ENCODE data around the gene MORN2.

Gene MORN2

GRCh38 chr2:38876407-38876806 is 631 bp downstream of the MORN2 start:
- Histone ChIP-seq H3K4ac (ENCODE audit: low read length) (no peak overlapping the region), H2AK5ac (ENCODE audit: low read depth, low read length) (no peak overlapping the region), H3K27me3 (ENCODE audit: control insufficient read depth in 3 of 3, insufficient read depth in 3 of 3, low read depth in 1 of 3, low read length in 3 of 3) (no peaks in the 10 kb centered on the region), H3K36me3 (replicated peaks in 1 of 2; ENCODE audit: control insufficient read depth in 2 of 2, insufficient read depth in 2 of 2, low read length in 2 of 2) (peaks cover 0 to 8% of the 10 kb centered on the region in 2 donors), H4K91ac (ENCODE audit: low read depth, low read length, poor library complexity) (no peak overlapping the region), H2BK15ac (ENCODE audit: low read length) (no peak overlapping the region), H3K4me1 (ENCODE audit: control insufficient read depth in 2 of 2, insufficient read depth in 1 of 2, low read depth in 1 of 2, low read length in 2 of 2) (peaks cover 0 to 4% of the 10 kb centered on the region in 2 donors), H2BK120ac (ENCODE audit: low read depth, low read length) (no peak overlapping the region), H3K9ac (ENCODE audit: low read depth, low read length, poor library complexity) (no peak overlapping the region), H2AFZ (ENCODE audit: low read length) (peak overlapping the region; percentile 98), H3K14ac (ENCODE audit: low read length) (no peak overlapping the region), H3K18ac (ENCODE audit: low read length) (no peak overlapping the region), H4K8ac (ENCODE audit: low read depth, low read length) (no peak overlapping the region), H3K9me3 (replicated peaks in 1 of 2; ENCODE audit: control insufficient read depth in 2 of 2, insufficient read depth in 1 of 2, low read depth in 1 of 2, low read length in 2 of 2) (peaks cover 0 to 8% of the 10 kb centered on the region in 2 donors), H3K4me2 (ENCODE audit: insufficient read depth, low read length, poor library complexity, severe bottlenecking) (peak overlapping the region; percentile 95), H3K4me3 (ENCODE audit: low read length in 2 of 2) (peak overlapping the region; percentile 96 to 98), H2BK12ac (ENCODE audit: low read length) (no peak overlapping the region), H2BK5ac (ENCODE audit: low read length) (peak overlapping the region; percentile 55), H3K79me1 (ENCODE audit: low read depth, low read length) (peaks cover 5% of the 10 kb centered on the region), H3K27ac (replicated peaks; ENCODE audit: low read length) (no peak overlapping the region), H3K23ac (ENCODE audit: low read depth, low read length, poor library complexity) (no peak overlapping the region)
- WGBS, 2 donors (ENCODE audit: extremely low coverage in 2 of 2, insufficient read length in 2 of 2, insufficient replicate concordance in 1 of 2), result no CpG with 5 or more reads among the region's 10 CpGs
- DNase-seq (ENCODE audit: low spot score), result no peak

GRCh38 chr2:38886063-38886462 is 10.3 kb downstream of the MORN2 start:
- Histone ChIP-seq H2AFZ (ENCODE audit: low read length) (no peak overlapping the region), H3K9ac (ENCODE audit: low read depth, low read length, poor library complexity) (no peak overlapping the region), H2BK5ac (ENCODE audit: low read length) (no peak overlapping the region), H3K4me3 (ENCODE audit: low read length in 2 of 2) (no peak overlapping the region), H3K23ac (ENCODE audit: low read depth, low read length, poor library complexity) (no peak overlapping the region), H4K91ac (ENCODE audit: low read depth, low read length, poor library complexity) (no peak overlapping the region), H3K27ac (replicated peaks; ENCODE audit: low read length) (no peak overlapping the region), H3K36me3 (replicated peaks in 1 of 2; ENCODE audit: control insufficient read depth in 2 of 2, insufficient read depth in 2 of 2, low read length in 2 of 2) (peaks cover 0 to 3% of the 10 kb centered on the region in 2 donors), H2AK5ac (ENCODE audit: low read depth, low read length) (no peak overlapping the region), H3K4me2 (ENCODE audit: insufficient read depth, low read length, poor library complexity, severe bottlenecking) (no peak overlapping the region), H3K9me3 (replicated peaks in 1 of 2; ENCODE audit: control insufficient read depth in 2 of 2, insufficient read depth in 1 of 2, low read depth in 1 of 2, low read length in 2 of 2) (no peaks in the 10 kb centered on the region), H2BK12ac (ENCODE audit: low read length) (no peak overlapping the region), H2BK15ac (ENCODE audit: low read length) (no peak overlapping the region), H3K79me1 (ENCODE audit: low read depth, low read length) (no peaks in the 10 kb centered on the region), H3K4me1 (ENCODE audit: control insufficient read depth in 2 of 2, insufficient read depth in 1 of 2, low read depth in 1 of 2, low read length in 2 of 2) (no peaks in the 10 kb centered on the region), H2BK120ac (ENCODE audit: low read depth, low read length) (no peak overlapping the region), H3K4ac (ENCODE audit: low read length) (no peak overlapping the region), H3K27me3 (ENCODE audit: control insufficient read depth in 3 of 3, insufficient read depth in 3 of 3, low read depth in 1 of 3, low read length in 3 of 3) (no peaks in the 10 kb centered on the region), H3K14ac (ENCODE audit: low read length) (no peak overlapping the region), H4K8ac (ENCODE audit: low read depth, low read length) (no peak overlapping the region), H3K18ac (ENCODE audit: low read length) (no peak overlapping the region)
- no peak for DNase-seq (ENCODE audit: low spot score)

DNA sequence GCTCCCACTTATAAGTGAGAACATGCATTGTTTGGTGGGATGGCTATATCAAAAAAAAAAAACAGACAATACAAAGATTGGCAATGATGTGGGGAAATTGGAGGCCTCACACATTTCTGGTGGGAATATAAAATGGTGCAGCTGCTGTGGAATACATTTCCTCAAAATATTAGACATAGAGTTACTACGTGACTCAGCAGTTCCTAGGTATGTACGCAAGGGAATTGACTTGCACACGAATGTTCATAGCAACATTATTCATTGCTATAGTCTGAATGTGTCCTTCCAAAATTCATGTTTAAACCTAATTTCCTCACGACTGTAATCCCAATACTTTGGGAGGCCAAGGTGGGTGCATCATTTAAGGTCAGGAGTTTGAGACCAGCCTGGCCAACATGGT is 11.6 kb downstream of the MORN2 start:
- Histone ChIP-seq H3K9me3 (replicated peaks in 1 of 2; ENCODE audit: control insufficient read depth in 2 of 2, insufficient read depth in 1 of 2, low read depth in 1 of 2, low read length in 2 of 2) (no peaks in the 10 kb centered on the region), H3K4me2 (ENCODE audit: insufficient read depth, low read length, poor library complexity, severe bottlenecking) (no peak overlapping the region), H4K91ac (ENCODE audit: low read depth, low read length, poor library complexity) (no peak overlapping the region), H2BK12ac (ENCODE audit: low read length) (no peak overlapping the region), H3K4me1 (ENCODE audit: control insufficient read depth in 2 of 2, insufficient read depth in 1 of 2, low read depth in 1 of 2, low read length in 2 of 2) (no peaks in the 10 kb centered on the region), H3K79me1 (ENCODE audit: low read depth, low read length) (no peaks in the 10 kb centered on the region), H4K8ac (ENCODE audit: low read depth, low read length) (no peak overlapping the region), H2BK5ac (ENCODE audit: low read length) (no peak overlapping the region), H3K23ac (ENCODE audit: low read depth, low read length, poor library complexity) (no peak overlapping the region), H3K9ac (ENCODE audit: low read depth, low read length, poor library complexity) (no peak overlapping the region), H3K4ac (ENCODE audit: low read length) (no peak overlapping the region), H2AFZ (ENCODE audit: low read length) (no peak overlapping the region), H3K27me3 (ENCODE audit: control insufficient read depth in 3 of 3, insufficient read depth in 3 of 3, low read depth in 1 of 3, low read length in 3 of 3) (no peaks in the 10 kb centered on the region), H2AK5ac (ENCODE audit: low read depth, low read length) (no peak overlapping the region), H3K18ac (ENCODE audit: low read length) (no peak overlapping the region), H3K36me3 (replicated peaks in 1 of 2; ENCODE audit: control insufficient read depth in 2 of 2, insufficient read depth in 2 of 2, low read length in 2 of 2) (no peaks in the 10 kb centered on the region), H3K14ac (ENCODE audit: low read length) (no peak overlapping the region), H2BK15ac (ENCODE audit: low read length) (no peak overlapping the region), H3K4me3 (ENCODE audit: low read length in 2 of 2) (no peak overlapping the region), H3K27ac (replicated peaks; ENCODE audit: low read length) (no peak overlapping the region), H2BK120ac (ENCODE audit: low read depth, low read length) (no peak overlapping the region)
- DNase-seq (ENCODE audit: low spot score), result no peak
- no CpG with 5 or more reads among the region's 4 CpGs for WGBS, 2 donors (ENCODE audit: extremely low coverage in 2 of 2, insufficient read length in 2 of 2, insufficient replicate concordance in 1 of 2)

- H3K27ac ChIP-seq (replicated peaks; ENCODE audit: low read length), result no peak overlapping the region
- H4K91ac ChIP-seq (ENCODE audit: low read depth, low read length, poor library complexity), result no peak overlapping the region
- H4K8ac ChIP-seq (ENCODE audit: low read depth, low read length), result no peak overlapping the region
- H3K23ac ChIP-seq (ENCODE audit: low read depth, low read length, poor library complexity), result no peak overlapping the region
- H3K9ac ChIP-seq (ENCODE audit: low read depth, low read length, poor library complexity), result no peak overlapping the region
- H2BK12ac ChIP-seq (ENCODE audit: low read length), result no peak overlapping the region
- H2BK120ac ChIP-seq (ENCODE audit: low read depth, low read length), result no peak overlapping the region
- H3K4me3 ChIP-seq (ENCODE audit: low read length in 2 of 2), result no peak overlapping the region
- no peak overlapping the region for H2BK5ac ChIP-seq (ENCODE audit: low read length)
- no peaks in the 10 kb centered on the region for H3K36me3 ChIP-seq (replicated peaks in 1 of 2; ENCODE audit: control insufficient read depth in 2 of 2, insufficient read depth in 2 of 2, low read length in 2 of 2)
- H3K9me3 ChIP-seq (replicated peaks in 1 of 2; ENCODE audit: control insufficient read depth in 2 of 2, insufficient read depth in 1 of 2, low read depth in 1 of 2, low read length in 2 of 2), result no peaks in the 10 kb centered on the region
- no peaks in the 10 kb centered on the region for H3K4me1 ChIP-seq (ENCODE audit: control insufficient read depth in 2 of 2, insufficient read depth in 1 of 2, low read depth in 1 of 2, low read length in 2 of 2)
- WGBS, 2 donors (ENCODE audit: extremely low coverage in 2 of 2, insufficient read length in 2 of 2, insufficient replicate concordance in 1 of 2), result no CpG with 5 or more reads among the region's 1 CpG
- H3K18ac ChIP-seq (ENCODE audit: low read length), result no peak overlapping the region
- no peak overlapping the region for H3K4ac ChIP-seq (ENCODE audit: low read length)
- H2AK5ac ChIP-seq (ENCODE audit: low read depth, low read length), result no peak overlapping the region
- H3K4me2 ChIP-seq (ENCODE audit: insufficient read depth, low read length, poor library complexity, severe bottlenecking), result no peak overlapping the region
- no peak overlapping the region for H2AFZ ChIP-seq (ENCODE audit: low read length)
- H3K79me1 ChIP-seq (ENCODE audit: low read depth, low read length), result no peaks in the 10 kb centered on the region
- no peak overlapping the region for H2BK15ac ChIP-seq (ENCODE audit: low read length)
- DNase-seq (ENCODE audit: low spot score), result no peak
- no peaks in the 10 kb centered on the region for H3K27me3 ChIP-seq (ENCODE audit: control insufficient read depth in 3 of 3, insufficient read depth in 3 of 3, low read depth in 1 of 3, low read length in 3 of 3)
- no peak overlapping the region for H3K14ac ChIP-seq (ENCODE audit: low read length)
Measured at GRCh38 chr2:38887902-38888554, 12.3 kb downstream of the MORN2 start.
